MCF 10A (cell line): ENCODE results near the gene PTGER4. TPM values are rescaled to one million over a fixed set of nuclear protein-coding genes. Genes with fewer than 3 reads are reported as not detected.
"Not testable (repeated sequence)": the region's sequence is repeated elsewhere in the genome, so short reads cannot be mapped to it uniquely, and the experiment has no call there.

Source experiments
- BruUV-seq: library from RNA; stranded (reverse); fragments of 400-500 nt; replicated peaks from 2 replicates; lab custom pipeline; 2021; lab: Mats Ljungman, UMichigan
- CTCF ChIA-PET: fragments of 300-600 bp; sonication (Branson Sonifier 250); formaldehyde crosslinking; extraction: SDS; loops from one replicate; lab custom pipeline; 2021; ENCODE audit warnings: antibody characterized with exemption, inconsistent platforms; lab: Yijun Ruan, JAX
- POLR2A ChIA-PET: fragments of 300-600, 350-650 bp; sonication (Branson Sonifier 250); formaldehyde crosslinking; extraction: SDS; loops from one replicate; lab custom pipeline; 2020; ENCODE audit warnings: antibody characterized with exemption, inconsistent platforms; lab: Yijun Ruan, JAX
- DNase-seq: peaks from one replicate; pipeline ENCODE4 v3.0.0-alpha.2; 2018; ENCODE audit not compliant: unreplicated experiment
- H3K27ac Mint-ChIP-seq: one replicate; pipeline ENCODE4 v1.8.0; 2022; ENCODE audit warnings: mild to moderate bottlenecking, low read depth, mixed read lengths; ENCODE audit not compliant: unreplicated experiment
- H3K27me3 Mint-ChIP-seq: one replicate; pipeline ENCODE4 v1.8.0; 2022; ENCODE audit warnings: mixed read lengths; ENCODE audit not compliant: insufficient read depth, unreplicated experiment
- H3K36me3 Mint-ChIP-seq: one replicate; pipeline ENCODE4 v1.8.0; 2022; ENCODE audit warnings: mild to moderate bottlenecking, moderate library complexity, mixed read lengths; ENCODE audit not compliant: insufficient read depth, unreplicated experiment
- H3K4me1 Mint-ChIP-seq: one replicate; pipeline ENCODE4 v1.8.0; 2022; ENCODE audit warnings: mixed read lengths; ENCODE audit not compliant: insufficient read depth, unreplicated experiment
- H3K4me3 Mint-ChIP-seq: one replicate; pipeline ENCODE4 v1.8.0; 2022; ENCODE audit warnings: mild to moderate bottlenecking, moderate library complexity, mixed read lengths; ENCODE audit not compliant: unreplicated experiment
- H3K9me3 Mint-ChIP-seq: one replicate; pipeline ENCODE4 v1.8.0; 2022; ENCODE audit warnings: mixed read lengths; ENCODE audit not compliant: unreplicated experiment
- CTCF ChIP-seq: fragments of 200-600 bp; IDR thresholded peaks from one replicate; pipeline ENCODE4 v1.8.0; 2022; ENCODE audit warnings: antibody characterized with exemption, mild to moderate bottlenecking; ENCODE audit not compliant: unreplicated experiment
- intact Hi-C: fragments of 100-400 bp; cut with micrococcal nuclease; formaldehyde crosslinking; loops from 2 replicates; pipeline ENCODE4 v1.14.1; 2022
- total RNA-seq: library from RNA; stranded (reverse); gene quantifications from 2 replicates; pipeline ENCODE4 v1.2.3, GENCODE V29; 2022

Gene PTGER4
- total RNA-seq, 1 experiment from 2014 or later, result 2.5 TPM

- ChIA-PET CTCF (interaction anchor here (0.6 kb wide), 1 partner anchor 247 kb away, joined by 3 read pairs; no protein-coding TSS in a partner anchor), POLR2A (no interaction called here)
- Mint-ChIP-seq H3K27ac (no peak overlapping the region), H3K27me3 (no peaks in the 10 kb centered on the region), H3K4me1 (no peaks in the 10 kb centered on the region), H3K4me3 (no peak overlapping the region), H3K9me3 (peaks cover 33% of the 10 kb centered on the region), H3K36me3 (no peaks in the 10 kb centered on the region)
- intact Hi-C loops, result no loop called here
- DNase-seq, result no peak
- no peak for TF ChIP-seq CTCF
- no TSS peak for BruUV-seq
Measured at GRCh38 chr5:40634593-40634992, 45.1 kb upstream of the PTGER4 start.

- peaks cover 33% of the 10 kb centered on the region for H3K9me3 Mint-ChIP-seq
Measured at GRCh38 chr5:40639531-40639930, 40.2 kb upstream of the PTGER4 start.

GRCh38 chr5:40646266-40646665 lies 33.4 kb upstream of the PTGER4 start:
- H3K4me1 Mint-ChIP-seq, result peaks cover 2% of the 10 kb centered on the region
- no peaks in the 10 kb centered on the region for H3K9me3 Mint-ChIP-seq
- H3K36me3 Mint-ChIP-seq, result no peaks in the 10 kb centered on the region
- BruUV-seq, result no TSS peak
- H3K27me3 Mint-ChIP-seq, result no peaks in the 10 kb centered on the region
- ChIA-PET POLR2A (no interaction called here), CTCF (interaction anchor here (0.5 to 1.0 kb wide), 2 partner anchors 245 to 1070 kb away, joined by 3 to 4 read pairs; no protein-coding TSS in a partner anchor)
- no peak overlapping the region for H3K27ac Mint-ChIP-seq
- TF ChIP-seq CTCF, result no peak
- intact Hi-C loops, result no loop called here
- H3K4me3 Mint-ChIP-seq, result no peak overlapping the region
- no peak for DNase-seq

More at GRCh38 chr5:40639531-40639930, 40.2 kb upstream of the PTGER4 start:
- BruUV-seq, intact Hi-C loops, H3K4me3 Mint-ChIP-seq, H3K4me1 Mint-ChIP-seq, H3K27me3 Mint-ChIP-seq, H3K27ac Mint-ChIP-seq, H3K36me3 Mint-ChIP-seq, DNase-seq: not testable (repeated sequence)
- ChIA-PET POLR2A (interaction anchor here (0.8 kb wide), 1 partner anchor 12 kb away, joined by 3 read pairs; no protein-coding TSS in a partner anchor), CTCF (interaction anchor here (0.7 kb wide), 1 partner anchor 14 kb away, joined by 3 read pairs; no protein-coding TSS in a partner anchor)

DNA sequence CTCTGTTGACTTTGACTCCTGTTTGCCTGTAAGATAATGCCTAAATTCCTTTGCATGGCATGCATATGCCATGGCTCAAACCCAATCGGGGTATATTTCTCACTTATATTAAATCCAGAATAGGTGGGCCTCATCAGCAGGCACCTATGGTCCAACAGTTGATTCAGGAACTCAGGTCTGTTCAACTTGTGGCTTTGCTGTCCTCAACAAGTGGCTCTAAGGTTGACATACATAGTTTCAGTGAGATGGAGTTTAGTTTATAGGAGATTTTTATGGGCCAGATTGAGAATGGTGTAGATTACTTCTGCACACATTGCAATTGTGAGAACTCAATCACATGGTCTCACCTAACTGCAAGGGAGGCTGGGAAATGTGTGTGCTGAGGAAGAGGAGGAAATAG lies 31.6 kb upstream of the PTGER4 start:
- ChIA-PET POLR2A (no interaction called here), CTCF (no interaction called here)
- no peak overlapping the region for H3K27ac Mint-ChIP-seq
- no TSS peak for BruUV-seq
- H3K36me3 Mint-ChIP-seq, result no peaks in the 10 kb centered on the region
- H3K4me1 Mint-ChIP-seq, result no peaks in the 10 kb centered on the region
- DNase-seq, result no peak
- H3K27me3 Mint-ChIP-seq, result no peaks in the 10 kb centered on the region
- no peaks in the 10 kb centered on the region for H3K9me3 Mint-ChIP-seq
- intact Hi-C loops, result no loop called here
- H3K4me3 Mint-ChIP-seq, result no peak overlapping the region
- no peak for TF ChIP-seq CTCF
